ENCODE measurements around the gene ANKRD33B.

ANKRD33B gene

GRCh38 chr5:10680876-10681481, 117.1 kb downstream of the ANKRD33B start:
- DNase-seq = no peak

GRCh38 chr5:10681731-10682679, 118.1 kb downstream of the ANKRD33B start:
- DNase-seq = no peak

- no peak for DNase-seq
These were observed 119.1 kb downstream of the ANKRD33B start for GRCh38 chr5:10682801-10683525.

GRCh38 chr5:10684303-10685086, 120.6 kb downstream of the ANKRD33B start:
- DNase-seq = no peak

GRCh38 chr5:10685115-10685521, 121.2 kb downstream of the ANKRD33B start:
- DNase-seq = no peak

GRCh38 chr5:10686890-10687289, 123.0 kb downstream of the ANKRD33B start:
- no peak for DNase-seq

- DNase-seq = no peak
These were observed 124.8 kb downstream of the ANKRD33B start for GRCh38 chr5:10688651-10689171.

GRCh38 chr5:10689391-10690081, 125.7 kb downstream of the ANKRD33B start:
- DNase-seq = peak; percentile 40 to 46

- no peak for DNase-seq
These were observed 126.9 kb downstream of the ANKRD33B start for GRCh38 chr5:10690460-10691440.

GRCh38 chr5:10691826-10692785, 128.2 kb downstream of the ANKRD33B start:
- DNase-seq = no peak

- DNase-seq = peak; percentile 77 to 89
These were observed 131.3 kb downstream of the ANKRD33B start for GRCh38 chr5:10695055-10695649.

GRCh38 chr5:10695759-10696543, 132.1 kb downstream of the ANKRD33B start:
- DNase-seq = no peak

- DNase-seq = no peak
These were observed 135.5 kb downstream of the ANKRD33B start for GRCh38 chr5:10699281-10699874.

GRCh38 chr5:10699987-10700386, 136.1 kb downstream of the ANKRD33B start:
- DNase-seq = no peak

- no peak for DNase-seq
These were observed 136.6 kb downstream of the ANKRD33B start for GRCh38 chr5:10700516-10700915.

GRCh38 chr5:10701567-10702039, 137.7 kb downstream of the ANKRD33B start:
- DNase-seq = peak; percentile 17 to 26

GRCh38 chr5:10702040-10702629, 138.3 kb downstream of the ANKRD33B start:
- DNase-seq = no peak

Measured in SHP77 (cell line).